ENCODE data around the gene SSNA1. TPM values are rescaled to one million over a fixed set of nuclear protein-coding genes. Genes with fewer than 3 reads are reported as not detected.

Gene SSNA1
- total and polyA plus RNA-seq, 2 donors (not counting 1 experiment from before 2014, with no cell fraction given), result 53.6 to 129 TPM

DNA sequence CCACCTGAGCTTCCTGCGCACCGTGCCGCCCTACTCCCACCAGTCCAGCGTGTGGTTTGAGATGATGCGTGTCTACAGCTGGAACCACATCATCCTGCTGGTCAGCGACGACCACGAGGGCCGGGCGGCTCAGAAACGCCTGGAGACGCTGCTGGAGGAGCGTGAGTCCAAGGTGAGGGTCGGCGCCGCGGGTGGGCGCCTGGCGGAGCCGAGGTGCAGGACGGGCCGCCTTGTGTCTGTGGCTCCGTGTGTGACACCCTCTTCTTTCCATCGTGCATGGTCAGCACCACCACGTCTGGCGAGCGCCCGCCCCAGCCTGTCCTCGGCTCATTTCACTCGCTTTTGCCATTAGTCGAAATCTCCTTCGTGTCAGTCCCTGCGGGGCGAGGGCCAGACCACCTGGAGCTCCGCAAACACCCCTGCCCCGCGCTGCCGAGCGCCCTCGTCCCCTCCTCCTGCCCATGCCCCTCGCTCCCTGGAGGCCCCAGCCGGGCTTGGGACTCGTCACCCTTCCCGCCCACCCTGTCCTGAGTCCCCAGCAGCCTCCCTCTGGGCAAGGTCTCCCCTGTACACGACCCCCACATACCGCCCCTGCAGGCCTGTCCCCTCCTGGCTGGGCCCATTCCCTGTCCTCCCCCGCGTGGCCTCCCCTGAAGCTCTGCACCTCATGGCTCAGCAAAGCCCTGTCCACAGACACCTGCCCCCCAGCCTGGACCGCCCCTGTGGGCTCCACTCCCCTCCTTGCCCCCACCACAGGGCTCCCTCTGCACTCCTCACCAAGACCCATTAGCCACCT lies 42.5 kb upstream of the SSNA1 start:
- Mint-ChIP-seq H3K4me3 (no peak overlapping the region), H3K4me1 (peaks cover 3% of the 10 kb centered on the region), H3K27me3 (peaks cover 31% of the 10 kb centered on the region), H3K27ac (no peak overlapping the region), H3K9me3 (ENCODE audit: insufficient read depth) (no peaks in the 10 kb centered on the region)
- H3K4me1 ChIP-seq (ENCODE audit: control insufficient read depth in 2 of 2, insufficient read depth in 2 of 2, low read length in 2 of 2), result peaks cover 0 to 6% of the 10 kb centered on the region in 2 donors
- DNase-seq (no peak), ATAC-seq (ENCODE audit: low read depth) (no peak)
- peaks cover 0 to 44% (median 7%) of the 10 kb centered on the region in 4 experiments for H3K27me3 ChIP-seq (replicated peaks in 1 of 4; ENCODE audit: control extremely low read depth in 1 of 4, control insufficient read depth in 3 of 4, insufficient read depth in 4 of 4, low read length in 3 of 4)
- no peak overlapping the region for H3K27ac ChIP-seq (ENCODE audit: low read length in 2 of 2)
- H2AFZ ChIP-seq (ENCODE audit: insufficient read depth, low read depth, low read length, poor library complexity, severe bottlenecking), result no peak overlapping the region
- POLR2A ChIA-PET, result interaction anchor here (0.6 kb wide), 1 partner anchor 8 kb away, joined by 5 read pairs; no protein-coding TSS in a partner anchor
- 64% methylated on average over 48 of the region's 49 CpGs for WGBS (ENCODE audit: insufficient coverage)
- no peaks in the 10 kb centered on the region for H3K79me2 ChIP-seq (ENCODE audit: control insufficient read depth, insufficient read depth, low read length)
- no peak overlapping the region for H3K9ac ChIP-seq (ENCODE audit: low read length)
- TF ChIP-seq EZH2 (IDR thresholded peaks at IDR 0.05; ENCODE audit: borderline replicate concordance, insufficient read depth, low read depth, low read length, poor library complexity, severe bottlenecking), result no peak
- TF ChIP-seq, protein P1, sequence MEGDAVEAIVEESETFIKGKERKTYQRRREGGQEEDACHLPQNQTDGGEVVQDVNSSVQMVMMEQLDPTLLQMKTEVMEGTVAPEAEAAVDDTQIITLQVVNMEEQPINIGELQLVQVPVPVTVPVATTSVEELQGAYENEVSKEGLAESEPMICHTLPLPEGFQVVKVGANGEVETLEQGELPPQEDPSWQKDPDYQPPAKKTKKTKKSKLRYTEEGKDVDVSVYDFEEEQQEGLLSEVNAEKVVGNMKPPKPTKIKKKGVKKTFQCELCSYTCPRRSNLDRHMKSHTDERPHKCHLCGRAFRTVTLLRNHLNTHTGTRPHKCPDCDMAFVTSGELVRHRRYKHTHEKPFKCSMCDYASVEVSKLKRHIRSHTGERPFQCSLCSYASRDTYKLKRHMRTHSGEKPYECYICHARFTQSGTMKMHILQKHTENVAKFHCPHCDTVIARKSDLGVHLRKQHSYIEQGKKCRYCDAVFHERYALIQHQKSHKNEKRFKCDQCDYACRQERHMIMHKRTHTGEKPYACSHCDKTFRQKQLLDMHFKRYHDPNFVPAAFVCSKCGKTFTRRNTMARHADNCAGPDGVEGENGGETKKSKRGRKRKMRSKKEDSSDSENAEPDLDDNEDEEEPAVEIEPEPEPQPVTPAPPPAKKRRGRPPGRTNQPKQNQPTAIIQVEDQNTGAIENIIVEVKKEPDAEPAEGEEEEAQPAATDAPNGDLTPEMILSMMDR (IDR thresholded peaks at IDR 0.05), result no peak
- no peaks in the 10 kb centered on the region for H3K36me3 ChIP-seq (replicated peaks in 1 of 2; ENCODE audit: control extremely low read depth in 1 of 2, control insufficient read depth in 1 of 2, extremely low read depth in 1 of 2, insufficient read depth in 2 of 2, low read length in 1 of 2)
- CTCF ChIA-PET, result no interaction called here
- no peaks in the 10 kb centered on the region for H4K20me1 ChIP-seq (ENCODE audit: control insufficient read depth, insufficient read depth, low read length, poor library complexity, severe bottlenecking)
- intact Hi-C loops (cut with micrococcal nuclease), result no loop called here
- H3K9me3 ChIP-seq (ENCODE audit: control extremely low read depth in 1 of 3, control insufficient read depth in 2 of 3, insufficient read depth in 1 of 3, low read length in 2 of 3), result peaks cover 0 to 22% (median 0%) of the 10 kb centered on the region in 3 donors
- no peak overlapping the region for H3K4me2 ChIP-seq (replicated peaks; ENCODE audit: low read depth, low read length, poor library complexity, severe bottlenecking)
- no peak overlapping the region for H3K4me3 ChIP-seq (ENCODE audit: control extremely low read depth in 1 of 5, extremely low read depth in 1 of 5, insufficient read depth in 1 of 5, low read depth in 2 of 5, low read length in 4 of 5)

DNA sequence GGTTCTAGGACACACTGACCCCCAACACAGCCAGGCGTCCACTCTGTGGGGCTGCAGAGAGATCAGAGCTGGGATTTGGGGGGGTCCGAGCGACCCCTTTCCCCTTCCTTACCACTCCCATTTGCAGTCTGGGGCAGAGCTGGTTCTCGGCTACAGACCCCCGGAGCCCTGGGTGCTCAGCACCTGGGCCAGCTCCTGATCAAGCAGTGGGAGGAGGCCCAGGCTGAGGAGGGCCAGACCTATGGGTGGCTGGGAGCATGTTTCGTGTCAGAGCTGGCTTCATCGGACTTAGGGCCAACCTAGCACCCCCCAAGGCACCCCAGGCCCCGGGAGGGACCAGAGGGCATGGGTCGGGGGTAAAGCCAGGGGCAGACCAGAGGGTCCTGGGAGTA lies 42.0 kb upstream of the SSNA1 start:
- peaks cover 26% of the 10 kb centered on the region for H3K27me3 Mint-ChIP-seq
- POLR2A ChIA-PET, result interaction anchor here (0.6 kb wide), 2 partner anchors 8 to 19 kb away, joined by 4 to 5 read pairs; no protein-coding TSS in a partner anchor
- ATAC-seq (ENCODE audit: low read depth), result no peak

More for the DNA sequence above, 42.0 kb upstream of the SSNA1 start:
- no peak overlapping the region for H3K4me2 ChIP-seq (replicated peaks; ENCODE audit: low read depth, low read length, poor library complexity, severe bottlenecking)
- no peaks in the 10 kb centered on the region for H4K20me1 ChIP-seq (ENCODE audit: control insufficient read depth, insufficient read depth, low read length, poor library complexity, severe bottlenecking)
- H3K79me2 ChIP-seq (ENCODE audit: control insufficient read depth, insufficient read depth, low read length), result no peaks in the 10 kb centered on the region
- 52% methylated on average over 4 of the region's 9 CpGs for WGBS (ENCODE audit: insufficient coverage)
- TF ChIP-seq, protein P1 (IDR thresholded peaks at IDR 0.05), result no peak
- TF ChIP-seq EZH2 (IDR thresholded peaks at IDR 0.05; ENCODE audit: borderline replicate concordance, insufficient read depth, low read depth, low read length, poor library complexity, severe bottlenecking), result no peak
- peaks cover 0 to 39% (median 4%) of the 10 kb centered on the region in 4 experiments for H3K27me3 ChIP-seq (replicated peaks in 1 of 4; ENCODE audit: control extremely low read depth in 1 of 4, control insufficient read depth in 3 of 4, insufficient read depth in 4 of 4, low read length in 3 of 4)
- peaks cover 0 to 12% of the 10 kb centered on the region in 2 donors for H3K4me1 ChIP-seq (ENCODE audit: control insufficient read depth in 2 of 2, insufficient read depth in 2 of 2, low read length in 2 of 2)
- Mint-ChIP-seq H3K27ac (no peak overlapping the region), H3K4me3 (no peak overlapping the region), H3K9me3 (ENCODE audit: insufficient read depth) (no peaks in the 10 kb centered on the region), H3K4me1 (peaks cover 7% of the 10 kb centered on the region)
- peaks cover 0 to 22% (median 0%) of the 10 kb centered on the region in 3 donors for H3K9me3 ChIP-seq (ENCODE audit: control extremely low read depth in 1 of 3, control insufficient read depth in 2 of 3, insufficient read depth in 1 of 3, low read length in 2 of 3)
- H2AFZ ChIP-seq (ENCODE audit: insufficient read depth, low read depth, low read length, poor library complexity, severe bottlenecking), result no peak overlapping the region
- no peak overlapping the region for H3K9ac ChIP-seq (ENCODE audit: low read length)
- CTCF ChIA-PET, result no interaction called here
- no peak overlapping the region for H3K27ac ChIP-seq (ENCODE audit: low read length in 2 of 2)
- H3K4me3 ChIP-seq (ENCODE audit: control extremely low read depth in 1 of 5, extremely low read depth in 1 of 5, insufficient read depth in 1 of 5, low read depth in 2 of 5, low read length in 4 of 5), result no peak overlapping the region
- no peaks in the 10 kb centered on the region for H3K36me3 ChIP-seq (replicated peaks in 1 of 2; ENCODE audit: control extremely low read depth in 1 of 2, control insufficient read depth in 1 of 2, extremely low read depth in 1 of 2, insufficient read depth in 2 of 2, low read length in 1 of 2)
- DNase-seq, result no peak
- intact Hi-C loops (cut with micrococcal nuclease), result no loop called here
